DMS114 treated with DMSO at 0.1 percent for 48 hours (cell line): Measurements from ENCODE around the gene GLIS1.

Experiments used
- DNase-seq: peaks from one replicate; lab custom pipeline; 2025; ENCODE audit not compliant: unreplicated experiment; lab: John Stamatoyannopoulos, UW

Gene GLIS1

DNA sequence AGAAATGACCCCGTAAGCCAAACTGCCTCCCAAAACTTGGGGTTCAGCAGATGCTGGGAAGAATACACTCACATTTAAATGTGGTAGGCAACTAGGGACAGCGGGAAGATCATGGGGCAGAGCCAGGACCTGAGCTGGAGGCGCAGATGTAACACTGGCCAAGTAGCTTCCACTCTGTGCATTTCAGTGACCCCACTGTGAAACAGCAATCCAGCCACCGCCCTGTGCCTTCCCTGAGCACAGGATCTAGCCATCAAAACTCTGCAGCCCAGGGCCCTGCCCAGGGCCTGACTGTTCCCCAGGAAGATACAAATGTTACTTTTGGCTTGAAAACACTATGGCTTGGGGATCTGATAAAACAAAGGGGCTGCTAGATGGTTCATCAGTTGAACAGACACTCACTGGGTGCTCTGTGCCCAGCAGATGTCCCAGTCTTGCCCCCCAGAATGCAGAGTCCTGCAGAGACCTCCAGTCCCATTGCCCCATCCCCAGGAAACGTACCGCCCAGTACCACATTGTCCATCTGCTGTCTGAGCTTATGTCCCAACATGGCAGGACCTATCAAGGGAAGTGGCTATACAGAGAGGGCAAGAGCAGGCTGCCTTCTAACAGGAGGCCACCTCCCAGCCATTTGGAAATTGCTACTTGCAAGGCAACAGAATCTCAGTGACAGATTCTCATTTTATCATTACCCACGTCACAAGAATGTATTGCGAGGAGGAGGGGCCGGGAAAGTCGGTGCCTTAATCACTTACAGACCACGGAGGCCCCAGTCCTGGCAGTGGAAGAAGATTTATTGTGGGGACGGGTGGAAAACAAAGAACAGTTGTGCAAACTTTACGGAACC, 155.7 kb downstream of the GLIS1 start:
- no peak for DNase-seq

DNA sequence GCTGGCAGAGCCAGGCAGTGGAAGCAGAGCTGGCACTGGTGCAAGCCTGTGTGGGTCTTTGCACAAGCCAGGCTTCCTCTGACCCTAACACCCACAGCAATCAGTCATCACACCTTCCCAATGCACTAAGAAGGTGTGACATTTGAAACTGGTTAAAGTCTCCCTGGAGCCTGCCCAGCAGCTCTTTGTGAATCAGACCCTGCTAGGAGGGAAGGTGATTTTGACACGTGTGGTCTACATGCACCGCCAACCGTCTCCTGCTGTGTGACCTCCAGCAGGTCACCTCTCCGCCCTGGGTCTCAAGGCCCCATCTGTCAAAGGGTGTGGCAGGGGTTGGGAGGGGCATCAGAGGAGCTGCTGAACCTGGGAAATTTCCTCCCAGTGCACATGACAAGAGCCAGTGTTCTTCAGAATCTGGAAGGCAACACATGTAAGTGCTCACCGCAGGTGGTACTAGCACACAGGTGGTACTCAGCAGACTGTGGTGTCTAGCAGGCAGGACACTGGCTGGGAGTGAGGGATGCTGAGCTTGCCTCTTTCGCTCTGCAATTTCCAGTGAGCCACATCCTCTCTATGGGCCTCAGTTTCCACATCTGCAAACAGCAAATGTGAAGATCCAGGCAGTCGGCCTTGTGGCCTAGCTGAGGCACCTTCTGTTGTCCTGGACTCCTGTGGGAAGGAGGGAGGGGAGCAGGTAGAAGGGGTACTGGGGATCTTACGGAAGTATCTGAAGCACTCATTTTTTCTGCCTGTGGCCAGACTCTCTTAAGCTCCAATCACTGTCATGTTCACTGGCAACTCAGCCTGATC, 156.5 kb downstream of the GLIS1 start:
- DNase-seq = no peak

DNA sequence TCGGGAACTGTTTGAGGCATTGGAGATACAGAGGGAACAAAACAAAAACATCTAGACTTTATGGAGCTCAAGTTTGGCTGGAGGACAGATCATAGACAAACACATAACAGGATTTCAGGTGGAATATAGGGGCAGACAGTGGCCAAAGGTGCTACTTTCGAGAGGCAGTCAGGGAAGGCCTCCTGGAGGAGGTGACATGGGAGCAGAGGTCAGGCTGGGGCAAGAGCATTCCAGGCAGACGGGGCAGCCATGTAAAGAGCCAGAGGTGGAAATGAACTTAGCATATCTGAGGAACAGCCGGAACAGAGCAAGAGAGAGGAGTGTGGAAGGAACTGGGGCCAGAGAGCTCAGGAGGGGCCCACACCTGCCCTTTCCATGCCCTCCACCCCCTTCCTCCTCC, 157.5 kb downstream of the GLIS1 start:
- no peak for DNase-seq

DNA sequence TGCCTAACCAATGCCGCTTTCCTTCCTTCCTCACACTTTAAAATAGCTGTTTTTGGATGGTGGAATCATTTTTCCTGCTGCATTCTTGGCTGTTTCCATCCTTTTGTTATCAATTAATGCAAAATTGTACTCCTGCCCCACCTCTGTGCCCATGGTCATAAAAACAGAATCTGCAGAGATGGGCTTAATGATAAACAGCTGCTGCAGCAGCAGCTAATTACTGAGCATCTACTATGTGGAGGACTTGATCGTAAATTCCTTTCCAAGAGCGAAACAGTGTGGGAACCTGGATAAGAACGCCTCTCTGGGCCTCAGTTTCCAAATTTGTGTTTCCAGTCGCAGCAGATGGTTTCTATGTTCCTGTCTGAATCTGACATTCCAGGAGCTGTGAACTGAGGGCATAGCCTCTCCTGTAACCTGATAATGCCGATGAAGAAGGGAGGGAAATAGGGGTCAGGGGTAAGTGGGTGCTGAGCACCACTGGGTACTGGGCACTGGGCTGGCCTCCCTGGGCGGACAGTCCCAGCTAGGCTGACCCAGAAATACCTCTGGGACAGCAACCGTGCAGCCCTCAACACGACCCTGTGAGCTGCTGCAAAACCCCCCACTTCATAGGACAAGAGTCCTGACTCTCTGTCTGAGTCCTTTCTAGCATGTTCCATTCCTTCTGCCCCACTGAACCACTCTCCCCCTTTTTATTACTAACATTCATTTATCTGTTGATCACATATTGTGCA, 158.1 kb downstream of the GLIS1 start:
- DNase-seq = no peak

DNA sequence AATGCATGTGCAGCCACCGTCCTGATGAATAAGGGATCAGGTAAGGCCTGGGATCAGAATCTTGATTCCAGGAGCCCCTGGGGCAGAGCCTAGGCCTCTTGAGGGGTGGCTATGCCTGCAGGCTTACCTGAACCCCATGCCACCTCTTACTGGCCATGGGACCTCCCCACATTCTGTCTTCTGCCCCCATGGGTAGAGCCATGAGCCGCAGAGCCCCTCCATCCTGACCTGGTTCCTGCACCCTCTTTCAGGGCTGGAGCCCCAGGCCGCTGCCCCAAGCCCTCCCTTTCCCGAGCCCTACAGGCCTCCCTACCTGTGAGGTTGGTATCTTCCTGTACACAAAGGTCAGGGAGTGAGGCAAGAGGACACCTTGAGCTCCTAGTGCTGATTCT, 159.0 kb downstream of the GLIS1 start:
- no peak for DNase-seq

DNA sequence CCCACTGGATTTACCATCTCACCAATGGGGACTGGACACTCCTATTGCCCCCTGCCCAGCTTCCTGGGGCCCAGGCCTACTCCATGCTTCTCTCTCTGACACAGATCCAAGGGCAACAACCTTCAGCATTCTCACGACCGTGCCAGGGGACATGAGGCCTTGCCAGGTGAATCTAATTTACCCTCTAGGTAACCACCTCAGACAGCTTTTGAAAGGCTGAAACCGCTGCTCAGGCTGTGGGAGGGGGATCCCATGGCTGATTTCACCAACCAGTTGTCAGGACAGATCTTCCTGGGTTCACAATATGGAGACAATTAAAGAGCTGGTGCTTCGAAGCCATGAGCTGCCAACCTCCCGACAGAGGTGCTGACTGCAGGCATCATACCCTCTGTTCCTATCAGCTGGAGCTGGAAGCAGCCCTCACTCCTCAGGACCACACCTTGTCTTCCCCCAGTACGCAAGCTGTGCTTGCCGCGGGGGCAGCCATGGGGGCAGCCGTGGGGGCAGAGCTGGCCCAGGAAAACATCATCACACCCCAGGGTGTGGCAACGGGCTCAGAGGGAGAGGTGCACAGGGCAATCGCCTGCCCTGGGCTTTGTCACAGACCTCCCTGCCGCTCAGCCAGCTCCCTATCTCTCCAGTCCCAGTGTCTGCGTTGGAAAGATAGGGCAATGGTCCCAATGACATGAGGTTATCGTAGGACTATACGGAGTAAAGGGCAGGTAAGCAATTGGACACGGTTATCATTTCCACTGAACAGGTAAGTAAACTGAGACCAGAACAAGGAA, 159.5 kb downstream of the GLIS1 start:
- no peak for DNase-seq

DNA sequence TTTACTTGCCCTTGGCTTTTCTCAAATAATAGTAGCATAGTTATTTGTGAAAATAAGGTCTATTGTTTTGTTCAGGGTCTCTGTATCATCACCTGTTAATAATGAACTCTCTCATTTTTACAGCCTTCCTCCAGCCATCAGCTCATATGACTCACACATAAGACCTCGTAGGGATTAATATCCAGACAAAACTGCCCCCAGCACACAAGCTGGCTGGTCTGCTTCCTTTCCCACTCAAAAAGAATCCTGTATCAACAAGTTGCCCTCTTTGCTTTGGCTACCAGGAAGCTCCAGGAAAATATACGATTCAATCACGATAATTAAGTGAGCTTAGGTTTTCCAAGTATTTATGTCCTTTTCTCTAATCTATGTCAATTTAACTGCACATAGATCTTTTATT, 160.6 kb downstream of the GLIS1 start:
- no peak for DNase-seq

DNA sequence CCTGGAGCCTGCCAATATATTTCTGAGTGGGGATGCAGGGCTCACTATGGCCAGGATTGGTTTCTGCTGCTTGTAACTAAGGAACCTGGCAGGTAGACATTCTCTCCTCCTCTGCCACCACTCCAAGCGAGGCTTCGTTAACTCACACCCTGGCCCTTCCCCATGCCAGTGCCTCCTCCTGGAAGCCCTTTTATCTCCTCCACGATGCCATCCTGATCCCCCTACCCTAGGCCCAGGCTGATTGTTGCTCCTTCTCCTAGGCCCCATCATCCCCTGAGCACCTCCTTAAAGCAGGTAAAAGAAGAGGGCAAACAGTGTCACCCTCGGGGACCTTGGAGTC, 161.2 kb downstream of the GLIS1 start:
- DNase-seq = no peak

DNA sequence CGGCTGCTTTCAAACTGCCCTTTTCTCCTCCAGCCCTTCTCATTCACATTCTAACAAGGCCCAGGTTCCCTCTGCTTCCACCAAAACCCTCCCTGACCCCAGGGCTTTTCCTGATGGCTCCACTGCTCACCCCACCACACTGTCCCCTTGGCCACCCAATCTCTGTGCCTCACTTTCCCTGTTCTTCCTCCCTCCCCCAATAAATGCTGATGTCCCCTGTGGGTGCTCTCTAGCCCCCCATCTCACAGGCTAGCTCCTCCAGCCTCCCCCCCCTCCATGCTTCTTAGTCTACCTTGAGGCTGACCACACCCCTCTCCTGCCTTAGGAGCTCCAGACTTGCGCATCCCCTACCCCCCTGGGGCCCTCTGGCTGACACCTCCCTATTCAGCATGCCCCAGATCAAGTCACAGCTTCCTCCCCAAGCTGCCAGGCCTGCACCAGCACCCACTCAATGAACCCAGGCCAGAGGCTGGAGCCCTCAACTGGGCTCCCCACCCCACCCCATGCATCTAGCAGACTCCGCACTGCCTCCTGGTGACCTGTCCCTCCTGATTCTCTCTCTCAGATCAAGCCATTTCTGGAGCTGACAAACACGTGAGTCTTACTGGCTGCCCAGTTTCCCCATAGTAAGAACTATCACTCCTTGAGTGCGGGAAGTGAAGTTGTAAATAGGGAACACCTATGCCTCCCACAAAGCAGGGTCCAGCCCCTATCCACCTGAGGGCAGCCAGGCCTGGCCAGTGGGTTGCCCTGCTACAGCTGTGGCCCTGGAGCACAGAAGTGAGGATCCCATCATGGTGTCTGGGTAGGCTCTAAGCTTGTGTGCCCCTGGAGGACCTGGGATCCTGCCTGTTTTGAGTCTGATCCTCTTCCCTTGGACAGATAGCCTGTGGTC, 161.9 kb downstream of the GLIS1 start:
- no peak for DNase-seq

DNA sequence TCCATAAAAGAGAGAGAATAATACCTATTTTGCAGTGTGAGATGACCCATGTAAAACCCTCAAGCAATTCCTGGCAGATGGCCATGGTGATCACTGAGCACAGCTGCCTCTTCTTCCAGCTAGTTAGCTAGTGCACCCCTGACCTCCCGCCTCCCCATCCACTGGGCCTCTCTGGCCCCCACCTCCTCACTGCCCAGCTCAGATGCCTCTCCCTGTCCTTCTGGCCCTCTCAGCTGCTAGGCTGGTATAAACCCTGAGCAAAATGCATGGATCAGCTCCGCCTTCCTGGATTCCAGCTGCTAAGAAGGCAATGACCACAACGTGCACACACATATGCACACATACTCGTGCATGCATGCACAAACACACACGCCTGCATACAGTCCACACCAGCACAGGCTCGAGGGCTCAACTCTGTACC, 162.6 kb downstream of the GLIS1 start:
- DNase-seq = no peak

DNA sequence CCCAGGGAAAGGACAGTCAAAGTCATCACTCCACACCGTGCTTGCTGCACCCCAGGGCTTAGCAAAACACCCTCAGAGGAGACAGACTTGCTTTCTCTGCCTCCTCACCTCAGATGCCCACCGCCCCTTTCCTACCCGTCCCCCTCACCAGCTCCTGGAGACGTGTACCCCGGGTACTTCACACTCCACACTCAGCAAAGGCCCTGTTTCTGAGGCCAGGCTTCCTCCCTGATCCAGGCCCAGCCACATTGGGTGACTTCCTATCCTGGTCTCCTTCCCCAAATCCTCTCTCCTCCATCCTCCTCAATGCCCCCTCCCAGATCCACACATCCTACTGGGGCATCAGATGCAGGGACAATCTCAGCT, 163.0 kb downstream of the GLIS1 start:
- DNase-seq = no peak

DNA sequence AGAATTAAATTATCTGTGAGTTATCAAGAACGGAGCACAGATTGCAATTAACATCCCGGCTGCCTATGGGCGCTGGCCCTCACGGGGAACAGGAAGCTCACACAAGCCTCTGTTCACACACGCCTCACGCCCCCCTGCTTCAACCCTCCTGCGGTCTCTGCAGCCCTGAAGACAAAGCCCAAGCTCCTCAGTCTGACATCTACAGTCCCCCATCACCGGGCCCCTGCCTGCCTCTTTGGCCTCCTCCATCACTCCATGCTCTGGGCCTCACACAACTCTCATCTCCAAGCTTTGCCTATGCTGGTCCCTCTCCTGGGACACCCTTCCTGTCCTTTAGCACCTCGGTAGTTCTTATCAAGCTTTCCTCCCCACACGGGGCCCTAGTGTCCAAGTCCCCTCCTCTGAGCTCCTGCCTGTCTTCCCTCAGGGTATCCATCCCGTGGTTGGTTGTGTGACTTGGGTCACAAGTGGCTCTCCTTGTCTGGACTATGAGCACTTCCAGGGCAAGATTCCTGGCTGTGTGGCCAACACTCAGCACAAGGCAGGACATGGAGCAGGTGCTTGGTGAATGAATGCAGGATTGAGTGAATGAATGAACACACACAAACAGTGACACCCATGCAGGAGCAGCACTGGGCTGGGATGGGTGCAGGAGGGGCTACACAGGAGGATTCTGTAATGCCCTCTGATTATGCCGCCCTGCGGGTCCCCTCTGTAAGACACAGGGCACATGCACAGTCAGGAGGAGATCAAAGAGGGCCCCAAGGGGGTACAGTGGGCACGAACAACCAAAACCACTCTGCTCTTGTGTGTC, 163.6 kb downstream of the GLIS1 start:
- DNase-seq = no peak

DNA sequence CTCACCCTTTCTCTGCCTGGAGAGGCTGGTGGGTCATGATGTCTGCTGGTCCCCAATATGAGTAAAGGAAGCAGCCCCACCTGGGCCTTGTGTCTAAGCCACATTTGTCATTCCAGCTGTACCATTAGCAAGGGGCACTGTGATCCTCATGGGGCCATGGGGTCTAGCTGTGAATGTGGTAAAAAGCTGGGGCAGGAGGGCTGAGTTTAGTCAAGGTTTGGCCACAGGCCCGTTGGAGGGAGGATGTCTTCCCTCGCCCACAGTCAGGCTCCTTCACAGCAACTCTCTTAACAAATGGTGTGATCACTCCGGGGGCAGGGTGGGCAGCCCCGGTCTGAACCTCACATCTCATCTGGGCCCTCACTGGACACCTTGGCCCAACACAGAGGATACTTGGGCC, 164.3 kb downstream of the GLIS1 start:
- no peak for DNase-seq

DNA sequence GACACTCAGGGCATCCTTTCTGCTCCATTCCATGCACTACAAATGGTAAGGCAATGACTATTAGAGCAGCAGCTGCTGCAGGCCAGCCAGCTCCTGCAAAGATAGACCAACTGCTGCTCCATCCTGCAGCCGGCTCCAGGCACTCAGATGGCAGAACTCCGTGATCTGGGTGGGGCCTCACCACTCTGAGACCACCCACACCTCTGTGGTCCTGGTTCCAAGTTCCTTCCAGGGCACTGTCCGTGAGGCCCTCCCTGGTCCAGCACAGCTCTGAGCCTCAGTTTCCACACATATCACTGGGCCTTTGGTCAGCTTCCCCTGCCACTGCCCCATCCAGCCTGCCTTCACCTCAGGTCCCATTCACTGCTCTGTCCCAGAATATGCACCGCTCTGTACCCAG, 165.0 kb downstream of the GLIS1 start:
- no peak for DNase-seq

DNA sequence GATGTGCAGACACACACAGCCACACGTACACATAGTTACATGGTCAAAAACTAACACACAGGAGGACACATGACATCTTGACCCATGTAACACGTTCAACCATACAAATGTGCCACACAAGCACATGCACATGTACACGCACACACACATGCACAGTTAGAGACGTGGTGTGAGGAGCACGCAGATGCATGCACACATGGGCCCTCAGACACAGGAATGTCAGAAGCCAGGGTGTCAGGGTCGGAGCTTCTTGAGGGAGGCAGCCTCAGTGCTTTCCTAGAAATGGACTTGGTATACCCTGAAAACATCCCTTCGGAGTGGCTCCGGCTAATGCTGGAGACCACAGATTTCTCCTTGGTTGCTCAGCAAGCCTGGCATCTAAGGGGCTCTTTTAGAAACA, 165.4 kb downstream of the GLIS1 start:
- DNase-seq = no peak

DNA sequence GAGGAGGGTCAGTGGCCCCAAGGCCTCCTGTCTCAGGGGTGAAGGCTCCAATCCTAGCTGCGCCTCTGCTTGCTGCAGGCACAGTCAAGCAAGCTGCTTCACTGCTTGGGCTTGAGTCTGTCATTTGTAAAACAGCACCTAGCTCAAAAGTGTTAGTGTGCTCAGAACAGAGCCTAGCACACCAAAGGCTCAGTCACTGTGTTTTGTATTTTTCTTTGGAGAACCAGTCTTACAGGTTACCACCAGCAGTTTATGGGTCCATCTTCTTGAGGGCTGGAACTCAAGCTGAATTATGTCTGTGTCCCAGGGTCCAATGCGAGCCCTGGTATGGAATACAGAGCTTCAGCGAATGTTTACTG, 166.2 kb downstream of the GLIS1 start:
- DNase-seq = no peak

DNA sequence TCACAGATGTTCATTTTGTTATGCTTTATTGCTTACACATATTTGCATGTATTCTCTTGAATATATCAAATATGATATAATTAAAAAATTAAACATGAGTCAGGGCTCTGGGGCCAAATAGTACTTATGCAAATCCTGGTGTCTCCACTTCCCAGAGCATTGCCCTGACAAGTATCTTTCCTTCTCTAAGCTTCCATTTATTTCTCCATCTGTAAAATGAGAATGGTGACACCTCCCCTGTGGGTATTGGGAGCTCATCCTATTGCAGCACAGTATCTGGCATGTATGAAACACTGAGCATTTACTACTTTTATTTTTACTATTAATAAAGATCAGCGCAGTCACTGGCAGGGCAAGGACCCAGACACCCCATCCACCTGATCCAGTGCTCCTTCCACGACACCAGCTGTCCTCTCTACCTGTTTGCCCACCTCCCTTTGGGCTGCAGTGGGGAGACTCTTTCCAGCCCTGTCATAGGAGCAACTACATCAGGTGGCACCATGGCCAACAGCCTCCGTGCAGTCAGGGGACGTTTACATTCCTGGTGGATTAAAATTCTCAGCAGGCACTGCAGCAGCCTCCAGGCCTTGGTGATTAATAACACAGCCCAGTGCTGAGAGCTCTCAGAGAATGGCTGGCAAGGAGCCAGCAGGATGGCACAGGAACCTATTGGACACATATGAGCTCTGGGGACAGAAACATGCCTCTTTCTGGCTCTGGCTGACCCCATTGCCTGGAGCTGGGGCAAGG, 166.7 kb downstream of the GLIS1 start:
- no peak for DNase-seq

DNA sequence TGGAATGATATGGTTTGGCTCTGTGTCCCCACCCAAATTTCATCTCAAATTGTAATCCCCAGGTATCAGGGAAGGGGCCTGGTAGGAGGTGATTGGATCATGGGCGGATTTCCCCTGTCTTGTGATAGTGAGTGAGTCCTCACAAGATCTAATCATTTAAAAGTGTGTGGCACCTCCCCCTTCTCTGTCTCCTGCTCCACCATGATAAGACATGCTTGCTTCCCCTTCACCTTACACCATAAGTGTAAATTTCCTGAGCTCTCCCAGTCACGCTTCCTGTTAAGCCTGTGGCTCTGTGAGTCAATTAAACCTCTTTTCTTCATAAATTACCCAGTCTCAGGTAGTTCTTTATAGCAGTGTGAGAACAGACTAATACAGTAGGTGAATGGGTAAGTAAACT, 170.4 kb downstream of the GLIS1 start:
- DNase-seq = no peak

DNA sequence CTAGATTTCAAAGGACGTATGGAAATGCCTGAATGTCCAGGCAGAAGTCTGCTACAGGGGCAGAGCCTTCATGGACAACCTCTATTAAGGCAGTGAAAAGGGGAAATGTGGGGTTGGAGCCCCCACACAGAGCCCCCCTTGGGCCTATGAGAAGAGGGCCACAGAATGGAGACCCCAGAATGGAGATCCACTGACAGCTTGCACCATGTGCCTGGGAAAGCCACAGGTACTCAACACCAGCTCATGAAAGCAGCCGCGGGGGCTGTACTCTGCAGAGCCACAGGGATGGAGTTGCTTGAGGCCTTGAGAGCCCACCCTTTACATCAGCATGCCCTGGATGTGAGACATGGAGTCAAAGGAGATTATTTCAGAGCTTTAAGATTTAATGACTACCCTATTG, 171.1 kb downstream of the GLIS1 start:
- DNase-seq = no peak
